Calu3 (cell line): ENCODE results near the gene TRIM31. TPM values are rescaled to one million over a fixed set of nuclear protein-coding genes. Genes with fewer than 3 reads are reported as not detected.

Experiments
- BruUV-seq: library from RNA; stranded (reverse); fragments of 400-500 nt; replicated peaks from 2 replicates; lab custom pipeline; 2021; lab: Mats Ljungman, UMichigan
- CTCF ChIA-PET: fragments of 300-600 bp; sonication (Branson Sonifier 250); formaldehyde crosslinking; loops from one replicate; lab custom pipeline; 2022; ENCODE audit warnings: antibody characterized with exemption; lab: Charles Lee
- DNase-seq: peaks from one replicate; pipeline ENCODE4 v3.0.0; 2022
- H3K27ac Mint-ChIP-seq: one replicate; pipeline ENCODE4 v1.8.0; 2022; ENCODE audit warnings: mixed read lengths; ENCODE audit not compliant: unreplicated experiment
- H3K27me3 Mint-ChIP-seq: one replicate; pipeline ENCODE4 v1.8.0; 2022; ENCODE audit warnings: mixed read lengths; ENCODE audit not compliant: unreplicated experiment
- H3K36me3 Mint-ChIP-seq: one replicate; pipeline ENCODE4 v1.8.0; 2022; ENCODE audit warnings: mild to moderate bottlenecking, moderate library complexity, mixed read lengths; ENCODE audit not compliant: insufficient read depth, unreplicated experiment
- H3K4me1 Mint-ChIP-seq: one replicate; pipeline ENCODE4 v1.8.0; 2022; ENCODE audit warnings: mild to moderate bottlenecking, low read depth, mixed read lengths; ENCODE audit not compliant: unreplicated experiment
- H3K4me3 Mint-ChIP-seq: one replicate; pipeline ENCODE4 v1.8.0; 2022; ENCODE audit warnings: mild to moderate bottlenecking, low read depth, moderate library complexity, mixed read lengths; ENCODE audit not compliant: unreplicated experiment
- H3K9me3 Mint-ChIP-seq: one replicate; pipeline ENCODE4 v1.8.0; 2022; ENCODE audit warnings: low read depth, mixed read lengths; ENCODE audit not compliant: unreplicated experiment
- CTCF ChIP-seq: fragments of 200-600 bp; IDR thresholded peaks from one replicate; pipeline ENCODE4 v1.8.0; 2022; ENCODE audit warnings: antibody characterized with exemption; ENCODE audit not compliant: unreplicated experiment
- intact Hi-C: fragments of 100-400 bp; cut with micrococcal nuclease; formaldehyde crosslinking; loops from one replicate; pipeline ENCODE4 v1.10.0; 2022; ENCODE audit not compliant: unreplicated experiment
- total RNA-seq: library from RNA; stranded (reverse); gene quantifications from 2 replicates; pipeline ENCODE4 v1.2.3, GENCODE V29; 2022

The TRIM31 gene
- total RNA-seq, 1 experiment from 2014 or later: 161 TPM

GRCh38 chr6:30160008-30160784, 47.3 kb upstream of the TRIM31 start:
- H3K9me3 Mint-ChIP-seq: no peaks in the 10 kb centered on the region
- no peak for TF ChIP-seq CTCF
- no peak for DNase-seq
- no peak overlapping the region for H3K27ac Mint-ChIP-seq
- intact Hi-C loops: no loop called here
- no peaks in the 10 kb centered on the region for H3K27me3 Mint-ChIP-seq
- peaks cover 22% of the 10 kb centered on the region for H3K36me3 Mint-ChIP-seq
- CTCF ChIA-PET: no interaction called here
- peaks cover 36% of the 10 kb centered on the region for H3K4me1 Mint-ChIP-seq
- BruUV-seq: no TSS peak
- H3K4me3 Mint-ChIP-seq: no peak overlapping the region

GRCh38 chr6:30158475-30159040, 45.7 kb upstream of the TRIM31 start:
- Mint-ChIP-seq H3K27me3 (no peaks in the 10 kb centered on the region), H3K4me1 (peaks cover 40% of the 10 kb centered on the region), H3K9me3 (no peaks in the 10 kb centered on the region), H3K4me3 (no peak overlapping the region), H3K36me3 (peaks cover 13% of the 10 kb centered on the region), H3K27ac (no peak overlapping the region)
- DNase-seq: no peak
- TF ChIP-seq CTCF: no peak
- intact Hi-C loops: no loop called here
- CTCF ChIA-PET: interaction anchor here (1.0 kb wide), 1 partner anchor 10 kb away, joined by 3 read pairs; no protein-coding TSS in a partner anchor
- no TSS peak for BruUV-seq

GRCh38 chr6:30157999-30158398, 45.1 kb upstream of the TRIM31 start:
- Mint-ChIP-seq H3K4me1 (peaks cover 46% of the 10 kb centered on the region), H3K27ac (no peak overlapping the region), H3K9me3 (no peaks in the 10 kb centered on the region), H3K27me3 (no peaks in the 10 kb centered on the region), H3K4me3 (no peak overlapping the region), H3K36me3 (peaks cover 7% of the 10 kb centered on the region)
- CTCF ChIA-PET: interaction anchor here (1.0 kb wide), 1 partner anchor 10 kb away, joined by 3 read pairs; no protein-coding TSS in a partner anchor
- TF ChIP-seq CTCF: no peak
- intact Hi-C loops: no loop called here
- BruUV-seq: no TSS peak
- DNase-seq: no peak

GRCh38 chr6:30157581-30157980, 44.7 kb upstream of the TRIM31 start:
- DNase-seq: no peak
- intact Hi-C loops: no loop called here
- BruUV-seq: no TSS peak
- no peaks in the 10 kb centered on the region for H3K9me3 Mint-ChIP-seq
- CTCF ChIA-PET: interaction anchor here (0.7 kb wide), 1 partner anchor 80 kb away, joined by 3 read pairs; no protein-coding TSS in a partner anchor
- no peaks in the 10 kb centered on the region for H3K27me3 Mint-ChIP-seq
- H3K4me1 Mint-ChIP-seq: peaks cover 47% of the 10 kb centered on the region
- no peak overlapping the region for H3K4me3 Mint-ChIP-seq
- H3K36me3 Mint-ChIP-seq: peaks cover 6% of the 10 kb centered on the region
- TF ChIP-seq CTCF: no peak
- H3K27ac Mint-ChIP-seq: no peak overlapping the region
